Activated CD8-positive, alpha-beta memory T cell treated with anti-CD3 and anti-CD28 coated beads for 36 hours (primary cell): ENCODE measurements around the gene SNHG17. TPM values are rescaled to one million over a fixed set of nuclear protein-coding genes. Genes with fewer than 3 reads are reported as not detected.
"Not testable (repeated sequence)": the region's sequence is repeated elsewhere in the genome, so short reads cannot be mapped to it uniquely, and the experiment has no call there.

Experiments
- CTCF ChIA-PET: fragments of 350-600 bp; sonication (Branson Sonifier 250); formaldehyde crosslinking; loops from one replicate; lab custom pipeline; 2021; ENCODE audit warnings: antibody characterized with exemption; lab: Charles Lee
- POLR2A ChIA-PET: fragments of 350-600 bp; sonication (Branson Sonifier 250); formaldehyde crosslinking; loops from one replicate; lab custom pipeline; 2021; ENCODE audit warnings: antibody characterized with exemption; lab: Charles Lee
- total RNA-seq, 2 experiments: library from RNA; stranded (reverse); gene quantifications; one replicate each; pipeline ENCODE4 v1.2.3, GENCODE V29; 2021

The SNHG17 gene
- total RNA-seq = 100 to 1,000 TPM; 236 to 241 TPM

DNA sequence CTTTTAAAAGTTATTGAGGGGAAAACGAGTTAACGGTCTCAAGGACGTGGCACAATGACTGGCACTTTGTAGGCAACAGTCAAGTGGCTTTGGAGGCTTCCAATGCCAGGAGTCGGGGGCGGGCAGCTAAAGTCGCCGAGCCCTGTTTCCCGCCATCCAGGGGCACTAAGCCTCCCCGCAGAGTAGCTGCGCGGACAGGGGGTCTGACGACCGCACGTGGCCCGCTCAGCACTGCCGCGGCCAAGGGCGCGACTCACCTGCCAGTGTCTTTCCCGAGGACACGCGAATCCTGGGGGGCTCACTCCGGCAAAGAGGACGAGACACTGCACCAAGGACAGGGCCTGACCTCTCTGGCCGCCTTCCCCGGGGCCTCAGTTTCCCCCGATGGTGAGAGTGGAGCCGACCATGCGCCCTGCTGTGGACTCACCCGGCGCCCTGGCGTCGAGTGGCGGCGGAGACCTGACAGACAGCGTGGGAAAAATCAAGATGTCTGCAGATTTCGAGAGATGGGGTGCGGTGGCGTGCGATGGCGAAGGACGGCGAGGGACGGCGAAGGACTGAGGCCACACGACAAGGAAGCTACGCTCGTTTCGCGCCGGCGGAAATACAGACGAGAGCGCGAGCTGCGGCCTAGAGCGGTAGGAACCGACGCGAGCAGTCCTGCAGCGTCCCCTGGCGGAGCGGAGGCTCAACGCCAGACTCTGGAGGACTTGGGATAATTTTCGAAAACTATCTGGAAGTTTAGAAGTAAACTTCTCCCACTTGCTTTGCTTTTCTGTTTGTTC lies at the start of gene SNHG17:
TSS of gene SNHG17 (minus strand) at position 559 of the 785 bp plus-strand sequence.
- POLR2A ChIA-PET = interaction anchor here (0.6 to 5.4 kb wide), 5 partner anchors 10 to 529 kb away, joined by 3 to 92 read pairs (median 10); partner anchors contain the start of gene RALGAPB
- CTCF ChIA-PET = interaction anchor here (0.9 to 2.7 kb wide), 10 partner anchors 10 to 42 kb away, joined by 3 to 66 read pairs (median 8); partner anchors contain the start of gene RALGAPB

DNA sequence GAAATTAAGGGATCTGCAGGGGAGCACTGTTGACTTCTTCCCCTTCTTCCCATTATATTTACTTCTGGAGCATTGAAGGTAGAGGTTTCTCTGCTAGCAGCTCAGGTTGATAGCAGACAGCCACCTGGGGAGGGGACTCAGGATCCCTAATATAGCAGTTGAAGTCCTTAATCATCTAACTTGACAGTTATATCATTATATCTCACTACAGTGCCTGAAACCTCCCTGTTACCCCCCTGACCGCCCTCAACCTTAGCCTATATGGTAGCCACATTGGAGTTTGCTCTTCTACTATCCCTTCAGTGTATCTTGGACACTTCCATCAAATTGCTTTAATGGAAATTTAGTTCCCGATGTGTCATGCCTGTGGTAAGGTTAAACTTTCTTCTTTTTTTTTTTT lies 44.5 kb upstream of the SNHG17 start:
- POLR2A ChIA-PET = no interaction called here

DNA sequence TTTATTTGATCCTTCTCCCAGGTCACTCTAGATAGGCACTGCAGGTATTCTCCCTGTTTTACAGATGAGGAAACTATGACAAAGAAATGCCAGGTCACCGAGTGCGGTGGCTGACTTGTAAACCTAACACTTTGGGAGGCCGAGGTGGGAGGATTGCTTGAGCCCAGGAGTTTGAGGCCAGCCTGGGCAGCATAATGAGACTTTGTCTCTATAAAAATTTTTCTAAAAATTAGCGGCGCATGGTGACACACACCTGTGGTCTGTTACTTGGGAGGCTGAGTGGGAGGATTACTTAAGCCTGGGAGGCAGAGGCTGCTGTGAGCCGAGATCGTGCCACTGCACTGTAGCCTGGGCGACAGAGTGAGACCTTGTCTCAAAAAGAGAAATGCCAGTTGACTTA lies 42.6 kb upstream of the SNHG17 start:
- POLR2A ChIA-PET = no interaction called here
- CTCF ChIA-PET = no interaction called here

More for the DNA sequence above, 44.5 kb upstream of the SNHG17 start:
- CTCF ChIA-PET = interaction anchor here (0.6 kb wide), 1 partner anchor 19 kb away, joined by 3 read pairs; no protein-coding TSS in a partner anchor

DNA sequence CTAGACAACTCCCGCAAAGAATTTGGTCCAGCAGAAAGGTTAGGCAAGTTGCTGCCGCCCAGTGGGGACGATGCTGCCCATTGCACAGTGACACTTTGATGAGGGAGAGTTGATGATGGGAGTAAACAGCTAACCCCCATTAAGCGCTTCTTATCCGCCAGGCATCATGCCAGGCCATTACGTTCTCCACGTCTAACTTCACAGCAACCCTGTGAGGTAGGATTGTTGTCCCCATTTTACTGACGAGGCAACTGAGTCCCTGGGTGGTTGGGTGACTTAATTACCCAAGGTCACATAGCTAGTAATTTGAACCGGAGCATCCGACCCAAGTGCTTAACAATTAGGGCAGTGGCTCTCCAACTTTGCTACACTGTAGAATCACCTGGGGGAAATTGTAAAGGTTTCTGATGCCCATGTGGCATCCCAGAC lies 38.3 kb upstream of the SNHG17 start:
- CTCF ChIA-PET = interaction anchor here (0.8 kb wide), 2 partner anchors 19 to 38 kb away, joined by 3 to 5 read pairs; partner anchors contain the start of gene SNHG17

DNA sequence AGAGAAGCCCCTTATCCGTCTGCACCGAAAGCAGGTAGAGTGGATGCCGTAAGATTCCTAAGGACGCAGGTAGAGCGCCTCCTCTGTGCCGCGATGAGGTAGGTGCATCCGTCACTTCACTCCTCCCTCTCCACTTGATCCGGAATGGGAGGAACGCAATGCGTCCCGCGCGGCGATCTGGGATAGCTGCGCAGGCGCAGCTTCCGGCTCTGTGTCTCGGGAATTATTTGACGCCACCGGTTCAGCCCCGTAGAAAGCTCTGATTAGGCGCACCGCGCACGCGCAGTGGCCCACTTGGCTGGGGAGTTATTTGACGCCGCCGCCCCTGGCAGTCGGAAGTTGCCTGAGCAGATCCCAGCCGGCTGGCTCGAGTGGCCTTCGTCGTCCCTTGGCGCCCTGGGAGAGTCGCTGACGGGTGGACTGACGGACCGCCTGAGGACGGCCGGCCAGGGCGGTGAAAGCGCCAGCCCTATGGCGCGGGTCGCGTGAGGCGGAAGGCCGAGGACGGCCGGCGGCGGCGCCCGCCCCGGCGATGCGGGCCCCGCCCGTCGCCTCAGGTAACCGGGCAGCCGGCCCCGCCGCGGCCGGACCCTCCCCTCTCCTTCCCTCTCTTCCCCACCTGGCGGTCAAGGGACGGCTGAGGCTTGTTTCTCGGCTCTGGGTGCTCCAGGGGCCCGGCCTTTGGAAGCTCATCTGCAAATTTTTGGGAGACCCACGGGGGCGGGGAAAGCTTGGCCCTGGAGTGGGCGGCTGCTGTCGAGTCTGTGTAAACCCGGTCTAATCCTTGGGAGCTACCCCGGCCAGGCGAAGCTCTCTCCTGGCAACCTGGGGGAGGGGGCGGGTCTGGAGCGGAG lies 37.6 kb upstream of the SNHG17 start, which contains the start of gene RALGAPB:
TSS of gene RALGAPB (plus strand) at position 331 of the 854 bp plus-strand sequence. CDS start 15,590 bp downstream, outside the sequence.
- ChIA-PET CTCF (interaction anchor here (0.7 to 1.4 kb wide), 6 partner anchors 19 to 80 kb away, joined by 3 to 10 read pairs (median 4); partner anchors contain the start of gene SNHG17), POLR2A (interaction anchor here (1.0 to 1.2 kb wide), 4 partner anchors 13 to 38 kb away, joined by 3 to 10 read pairs (median 4); partner anchors contain the start of gene SNHG17)

More for the DNA sequence above, 38.3 kb upstream of the SNHG17 start:
- POLR2A ChIA-PET = interaction anchor here (1.2 kb wide), 1 partner anchor 12 kb away, joined by 3 read pairs; no protein-coding TSS in a partner anchor

DNA sequence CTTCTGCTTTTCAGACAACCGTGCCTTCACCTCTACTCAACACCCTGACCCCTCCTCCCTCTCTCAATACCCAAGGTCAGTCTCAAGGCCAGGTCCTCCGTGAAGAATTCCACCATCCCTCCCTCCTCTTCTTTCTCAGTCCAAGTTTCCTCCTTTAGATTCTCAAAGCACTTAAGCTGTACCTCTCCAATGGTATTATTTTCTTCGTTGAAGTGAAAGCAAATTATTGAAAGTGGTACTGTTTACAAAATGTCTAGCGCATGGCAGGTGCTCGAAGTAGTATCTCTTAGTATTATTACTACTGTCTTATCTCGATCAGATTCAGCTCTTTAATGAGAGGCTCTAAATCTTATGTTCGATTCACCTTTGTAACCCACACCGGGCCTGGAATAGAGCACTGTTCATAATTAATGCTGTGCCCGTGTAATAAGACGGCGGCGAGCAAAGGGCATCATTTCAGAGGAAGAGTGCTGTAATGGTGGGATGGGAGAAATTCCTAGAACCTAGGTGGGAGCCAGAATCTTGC lies 36.9 kb upstream of the SNHG17 start:
- ChIA-PET CTCF (interaction anchor here (0.9 to 1.4 kb wide), 3 partner anchors 37 to 80 kb away, joined by 3 to 10 read pairs (median 3); partner anchors contain the start of gene SNHG17), POLR2A (interaction anchor here (0.7 to 1.2 kb wide), 5 partner anchors 14 to 37 kb away, joined by 3 to 10 read pairs (median 4); partner anchors contain the start of gene SNHG17)

DNA sequence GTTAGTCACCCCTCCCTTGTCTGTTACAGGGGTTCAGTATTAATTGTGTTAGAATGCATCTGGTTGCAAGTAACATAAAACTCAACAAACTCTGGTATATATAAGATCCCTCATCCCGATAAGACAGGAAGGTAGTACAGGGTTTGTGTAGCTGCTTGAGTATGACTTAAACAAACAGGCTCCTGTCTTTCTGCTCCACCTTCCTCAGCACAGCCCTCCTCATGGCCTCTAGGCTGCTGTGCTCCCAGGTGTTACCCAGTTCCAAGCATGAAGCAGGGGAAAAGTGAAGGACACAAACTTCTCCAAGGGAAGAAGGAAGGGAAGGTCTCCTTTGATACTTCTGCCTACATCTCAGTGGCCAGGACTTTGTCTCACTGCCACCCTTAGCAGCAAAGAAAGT lies 36.1 kb upstream of the SNHG17 start:
- POLR2A ChIA-PET = interaction anchor here (0.7 kb wide), 1 partner anchor 25 kb away, joined by 4 read pairs; no protein-coding TSS in a partner anchor
- CTCF ChIA-PET = no interaction called here

DNA sequence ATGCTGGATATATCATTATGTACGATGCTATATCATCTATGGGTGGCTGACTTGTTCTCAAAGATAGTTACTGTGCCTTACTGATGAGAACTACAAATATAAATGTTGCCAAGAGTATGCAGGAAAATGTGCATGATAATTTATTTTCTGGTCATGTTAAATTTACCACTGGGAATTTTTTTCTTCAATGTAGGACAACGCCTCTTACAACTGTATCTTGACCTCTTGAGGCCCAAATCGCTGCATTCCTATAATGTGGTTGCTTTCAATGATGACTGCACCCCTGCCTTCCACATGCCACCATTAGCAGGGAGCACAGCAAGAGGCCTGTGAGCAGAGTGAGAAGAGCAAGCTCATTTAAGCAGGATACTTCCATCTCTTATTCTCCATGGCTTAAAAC lies 31.9 kb upstream of the SNHG17 start:
- ChIA-PET CTCF (no interaction called here), POLR2A (no interaction called here)

DNA sequence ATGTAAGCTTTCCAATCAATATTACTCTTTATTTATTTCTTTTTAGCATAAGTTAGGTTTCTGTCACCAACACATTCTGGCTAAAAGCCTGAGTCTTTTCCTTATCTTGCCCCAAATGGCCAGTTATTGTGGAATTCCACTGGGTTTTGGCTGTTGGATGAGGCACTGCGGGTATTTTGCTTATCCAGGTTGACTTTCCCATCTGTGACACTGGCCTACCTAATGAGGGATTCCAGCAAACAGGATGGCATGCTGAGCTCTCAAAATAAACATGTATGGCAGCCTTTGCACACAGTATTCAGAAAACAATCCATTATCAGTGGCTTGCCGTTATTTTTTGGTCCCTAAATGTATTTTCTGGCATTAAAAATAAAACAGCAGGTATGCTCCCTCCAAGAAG lies 31.0 kb upstream of the SNHG17 start:
- CTCF ChIA-PET = no interaction called here
- POLR2A ChIA-PET = no interaction called here

DNA sequence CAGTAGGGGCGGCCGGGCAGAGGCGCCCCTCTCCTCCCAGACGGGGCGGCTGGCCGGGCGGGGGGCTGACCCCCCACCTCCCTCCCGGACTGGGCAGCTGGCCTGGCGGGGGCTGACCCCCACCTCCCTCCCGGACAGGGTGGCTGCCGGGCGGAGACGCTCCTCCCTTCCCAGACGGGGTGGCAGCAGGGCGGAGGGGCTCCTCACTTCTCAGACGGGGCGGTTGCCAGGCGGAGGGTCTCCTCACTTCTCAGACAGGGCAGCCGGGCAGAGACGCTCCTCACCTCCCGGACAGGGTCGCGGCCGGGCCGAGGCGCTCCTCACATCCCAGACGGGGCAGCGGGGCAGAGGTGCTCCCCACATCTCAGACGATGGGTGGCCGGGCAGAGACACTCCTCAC lies 26.4 kb upstream of the SNHG17 start:
- POLR2A ChIA-PET, CTCF ChIA-PET: not testable (repeated sequence)

DNA sequence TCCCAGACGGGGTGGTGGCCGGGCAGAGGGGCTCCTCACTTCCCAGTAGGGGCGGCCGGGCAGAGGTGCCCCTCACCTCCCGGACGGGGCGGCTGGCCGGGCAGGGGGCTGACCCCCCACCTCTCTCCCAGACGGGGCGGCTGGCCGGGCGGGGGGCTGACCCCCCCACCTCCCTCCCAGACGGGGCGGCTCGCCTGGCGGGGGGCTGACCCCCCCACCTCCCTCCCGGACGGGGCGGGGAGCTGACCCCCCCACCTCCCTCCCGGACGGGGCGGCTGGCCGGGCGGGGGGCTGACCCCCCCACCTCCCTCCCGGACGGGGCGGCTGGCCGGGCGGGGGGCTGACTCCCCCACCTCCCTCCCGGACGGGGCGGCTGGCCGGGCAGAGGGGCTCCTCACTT lies 26.0 kb upstream of the SNHG17 start:
- CTCF ChIA-PET = not testable (repeated sequence)

DNA sequence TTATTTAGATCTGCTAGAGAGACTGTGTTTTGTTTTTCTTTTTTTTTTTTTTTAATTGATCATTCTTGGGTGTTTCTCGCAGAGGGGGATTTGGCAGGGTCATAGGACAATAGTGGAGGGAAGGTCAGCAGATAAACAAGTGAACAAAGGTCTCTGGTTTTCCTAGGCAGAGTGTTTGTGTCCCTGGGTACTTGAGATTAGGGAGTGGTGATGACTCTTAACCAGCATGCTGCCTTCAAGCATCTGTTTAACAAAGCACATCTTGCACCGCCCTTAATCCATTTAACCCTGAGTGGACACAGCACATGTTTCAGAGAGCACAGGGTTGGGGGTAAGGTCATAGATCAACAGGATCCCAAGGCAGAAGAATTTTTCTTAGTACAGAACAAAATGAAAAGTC lies 25.5 kb upstream of the SNHG17 start:
- POLR2A ChIA-PET = interaction anchor here (0.7 kb wide), 1 partner anchor 43 kb away, joined by 15 read pairs; no protein-coding TSS in a partner anchor
- CTCF ChIA-PET = not testable (repeated sequence)

More for the DNA sequence above, 26.0 kb upstream of the SNHG17 start:
- POLR2A ChIA-PET = not testable (repeated sequence)

DNA sequence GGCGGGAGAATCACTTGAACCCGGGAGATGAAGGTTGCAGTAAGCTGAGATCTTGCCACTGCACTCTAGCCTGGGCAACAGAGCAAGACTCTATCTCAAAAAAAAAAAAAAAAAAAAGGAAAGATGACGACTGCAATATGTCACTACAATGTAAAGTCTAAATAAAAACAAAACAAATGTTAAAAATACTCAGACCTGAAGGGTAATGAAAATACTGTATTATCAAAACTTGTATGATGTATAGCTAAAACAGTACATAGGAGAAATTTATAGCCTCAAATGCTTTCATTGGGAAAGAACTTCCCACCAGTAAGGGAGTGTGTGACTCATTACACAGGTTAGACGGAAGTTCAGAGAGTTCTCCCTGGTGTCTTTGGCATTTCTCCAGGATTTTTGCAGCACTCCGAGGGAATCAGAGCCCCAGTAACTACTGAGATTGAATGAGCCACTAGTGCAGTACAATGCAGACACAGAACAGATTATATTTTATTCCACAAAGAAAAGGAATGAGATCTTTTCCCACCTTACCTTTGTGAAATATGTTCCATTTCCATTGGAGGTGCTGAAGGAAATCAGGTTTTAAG lies 25.0 kb upstream of the SNHG17 start:
- ChIA-PET CTCF (interaction anchor here (0.9 kb wide), 1 partner anchor 14 kb away, joined by 3 read pairs; no protein-coding TSS in a partner anchor), POLR2A (interaction anchor here (0.7 kb wide), 1 partner anchor 42 kb away, joined by 15 read pairs; no protein-coding TSS in a partner anchor)

DNA sequence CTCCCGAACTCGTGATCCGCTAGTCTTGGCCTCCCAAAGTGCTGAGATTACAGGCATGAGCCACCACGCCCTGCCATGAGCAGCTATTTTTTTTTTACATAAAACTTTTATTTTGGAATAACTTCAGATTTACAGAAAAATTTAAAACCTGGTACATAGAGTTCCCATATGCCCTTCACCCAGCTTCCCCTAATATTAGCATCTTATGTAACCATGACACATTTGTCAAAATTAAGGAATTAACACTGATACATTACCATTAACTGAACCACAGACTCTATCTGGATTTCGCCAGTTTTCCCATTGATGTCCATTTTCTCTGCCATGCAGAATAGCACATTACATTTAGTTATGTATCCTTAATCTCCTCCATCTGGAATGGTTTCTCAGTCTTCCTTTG lies 23.2 kb upstream of the SNHG17 start:
- POLR2A ChIA-PET = no interaction called here
- CTCF ChIA-PET = interaction anchor here (1.4 kb wide), 1 partner anchor 12 kb away, joined by 3 read pairs; no protein-coding TSS in a partner anchor

DNA sequence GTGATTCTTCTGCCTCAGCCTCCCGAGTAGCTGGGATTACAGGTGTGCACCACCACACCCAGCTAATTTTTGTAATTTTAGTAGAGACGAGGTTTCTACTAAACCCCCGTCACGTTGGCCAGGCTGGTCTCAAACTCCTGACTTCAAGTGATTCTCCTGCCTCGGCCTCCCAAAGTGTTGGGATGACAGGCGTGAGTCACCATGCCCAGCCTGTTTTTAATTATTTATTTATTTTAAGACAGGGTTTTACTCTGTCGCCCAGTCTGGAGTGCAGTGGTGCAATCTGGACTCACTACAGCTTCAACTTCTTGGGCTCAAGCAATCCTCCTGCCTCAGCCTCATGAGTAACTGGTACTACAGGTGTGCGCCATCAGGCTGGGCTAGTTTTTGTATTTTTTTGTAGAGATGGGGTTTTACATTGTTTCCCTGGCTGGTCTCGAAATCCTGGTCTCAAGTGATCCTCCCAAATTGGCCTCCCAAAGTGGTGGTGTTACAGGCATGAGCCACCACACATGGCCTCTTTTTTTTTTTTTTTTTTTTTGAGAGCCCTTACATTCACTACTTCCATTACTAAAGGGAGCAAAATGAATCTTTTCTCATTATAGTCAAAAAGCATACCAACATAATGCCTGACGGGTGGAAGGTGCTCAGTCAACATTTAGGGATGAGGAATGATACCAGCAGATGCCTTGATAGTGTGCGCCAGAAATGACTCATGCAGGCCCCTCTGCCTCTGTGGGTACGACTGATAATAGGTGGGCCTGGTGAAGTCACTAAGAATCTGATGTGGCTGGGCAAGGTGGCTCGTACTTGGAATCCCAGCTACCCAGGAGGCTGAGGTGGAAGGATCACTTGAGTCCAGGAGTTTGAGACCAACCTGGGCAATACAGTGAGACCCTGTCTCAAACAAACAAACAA lies 19.7 kb upstream of the SNHG17 start:
- ChIA-PET CTCF (interaction anchor here (0.9 to 1.0 kb wide), 2 partner anchors 19 to 20 kb away, joined by 3 read pairs; partner anchors contain the start of gene SNHG17), POLR2A (no interaction called here)

DNA sequence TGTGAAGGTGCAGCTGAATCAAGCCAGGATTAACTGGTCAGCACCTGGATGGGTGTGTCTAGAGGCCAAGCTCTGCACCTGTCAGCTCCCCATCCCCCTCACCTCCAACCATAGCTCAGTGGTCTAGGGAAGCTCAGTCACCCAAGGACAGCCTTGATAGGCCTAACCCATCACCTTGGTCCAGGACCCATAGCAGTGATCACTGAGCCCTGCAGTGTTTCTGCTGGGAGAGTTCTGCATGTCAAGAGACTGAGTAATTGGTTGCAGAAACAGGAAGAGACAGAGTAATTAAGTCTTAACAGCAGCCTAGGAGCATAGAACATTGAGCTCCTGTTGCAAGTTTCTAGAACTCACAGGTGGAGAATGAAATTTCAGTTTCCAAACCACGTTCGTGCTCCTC lies 18.8 kb upstream of the SNHG17 start:
- CTCF ChIA-PET = interaction anchor here (0.7 to 1.5 kb wide), 3 partner anchors 10 to 19 kb away, joined by 3 to 8 read pairs (median 3); partner anchors contain the start of gene SNHG17
- POLR2A ChIA-PET = no interaction called here
